B cell (primary cell): Measurements from ENCODE around the gene PHLDB2.

Experiments
- CTCF ChIP-seq: fragments of 200-600 bp; IDR thresholded peaks from one replicate; pipeline ENCODE4 v1.8.0; 2022; ENCODE audit warnings: antibody characterized with exemption, mild to moderate bottlenecking
- EZH2 ChIP-seq: IDR thresholded peaks from 2 replicates; pipeline ENCODE4 v1.6.1; 2012; ENCODE audit warnings: borderline replicate concordance, low read depth, mild to moderate bottlenecking, moderate library complexity, low read length; ENCODE audit not compliant: insufficient read depth, poor library complexity, severe bottlenecking

- TF ChIP-seq CTCF (no peak), EZH2 (no peak)
Measured at GRCh38 chr3:111970376-111970775, 111.3 kb downstream of the PHLDB2 start.
